ENCODE data around the gene LENG8. TPM values are rescaled to one million over a fixed set of nuclear protein-coding genes. Genes with fewer than 3 reads are reported as not detected.
A peak's percentile ranks its signal among the peaks of the same experiment; 100 is the strongest.

Gene LENG8
- total and polyA plus RNA-seq, 8 donors, result 37.4 to 464 (median 121) TPM

GRCh38 chr19:54420383-54421168, 28.4 kb upstream of the LENG8 start:
- 6 to 16% (median 11%) methylated on average over 24 to 37 of the region's 37 CpGs for WGBS, 5 donors
- Histone ChIP-seq H3K36me3 (no peaks in the 10 kb centered on the region), H3K9me3 (no peaks in the 10 kb centered on the region), H3K4me1 (peaks cover 0 to 31% (median 15%) of the 10 kb centered on the region in 4 donors), H3K27ac (peak overlapping the region in 2 of 5 donors; percentile 22 to 42), H3K27me3 (peaks cover 20 to 100% (median 67%) of the 10 kb centered on the region in 3 donors), H3K4me3 (no peak overlapping the region)
- intact Hi-C loops (cut with DNase I; ENCODE audit: low total_unique reads), result no loop called here
- no peak for TF ChIP-seq EP300 (IDR thresholded peaks at IDR 0.05)
- TF ChIP-seq POLR2A (IDR thresholded peaks at IDR 0.05), result no peak
- TF ChIP-seq, protein P1, sequence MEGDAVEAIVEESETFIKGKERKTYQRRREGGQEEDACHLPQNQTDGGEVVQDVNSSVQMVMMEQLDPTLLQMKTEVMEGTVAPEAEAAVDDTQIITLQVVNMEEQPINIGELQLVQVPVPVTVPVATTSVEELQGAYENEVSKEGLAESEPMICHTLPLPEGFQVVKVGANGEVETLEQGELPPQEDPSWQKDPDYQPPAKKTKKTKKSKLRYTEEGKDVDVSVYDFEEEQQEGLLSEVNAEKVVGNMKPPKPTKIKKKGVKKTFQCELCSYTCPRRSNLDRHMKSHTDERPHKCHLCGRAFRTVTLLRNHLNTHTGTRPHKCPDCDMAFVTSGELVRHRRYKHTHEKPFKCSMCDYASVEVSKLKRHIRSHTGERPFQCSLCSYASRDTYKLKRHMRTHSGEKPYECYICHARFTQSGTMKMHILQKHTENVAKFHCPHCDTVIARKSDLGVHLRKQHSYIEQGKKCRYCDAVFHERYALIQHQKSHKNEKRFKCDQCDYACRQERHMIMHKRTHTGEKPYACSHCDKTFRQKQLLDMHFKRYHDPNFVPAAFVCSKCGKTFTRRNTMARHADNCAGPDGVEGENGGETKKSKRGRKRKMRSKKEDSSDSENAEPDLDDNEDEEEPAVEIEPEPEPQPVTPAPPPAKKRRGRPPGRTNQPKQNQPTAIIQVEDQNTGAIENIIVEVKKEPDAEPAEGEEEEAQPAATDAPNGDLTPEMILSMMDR (IDR thresholded peaks at IDR 0.05), result no peak
- no peak for TF ChIP-seq POLR2AphosphoS5 (IDR thresholded peaks at IDR 0.05)
- DNase-seq, result peak in 1 of 2 donors; percentile 94

DNA sequence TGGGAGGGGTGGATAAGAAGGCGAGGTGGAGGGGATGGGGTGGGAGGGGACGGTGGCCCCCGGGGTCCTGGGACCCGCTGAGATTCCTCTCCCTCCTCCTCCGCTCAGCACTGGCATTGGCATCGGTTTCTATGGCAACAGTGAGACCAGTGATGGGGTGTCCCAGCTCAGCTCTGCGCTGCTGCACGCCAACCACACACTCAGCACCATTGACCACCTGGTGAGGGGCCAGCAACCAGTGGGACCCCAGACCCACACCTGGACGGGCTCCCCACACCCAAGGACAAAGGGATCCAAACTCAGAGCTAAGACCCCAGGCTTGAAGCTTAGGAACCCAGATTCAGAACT, 27.9 kb upstream of the LENG8 start:
- TF ChIP-seq POLR2A (IDR thresholded peaks at IDR 0.05), result no peak
- TF ChIP-seq EP300 (IDR thresholded peaks at IDR 0.05), result no peak
- TF ChIP-seq POLR2AphosphoS5 (IDR thresholded peaks at IDR 0.05), result no peak
- TF ChIP-seq, protein P1 (IDR thresholded peaks at IDR 0.05), result no peak
- Histone ChIP-seq H3K9me3 (no peaks in the 10 kb centered on the region), H3K4me1 (peaks cover 0 to 26% (median 14%) of the 10 kb centered on the region in 4 donors), H3K36me3 (no peaks in the 10 kb centered on the region), H3K4me3 (no peak overlapping the region), H3K27ac (peak overlapping the region in 1 of 5 donors; percentile 42), H3K27me3 (peaks cover 14 to 100% (median 67%) of the 10 kb centered on the region in 3 donors)
- DNase-seq, result no peak
- 28 to 36% (median 33%) methylated on average over 7 to 9 of the region's 9 CpGs for WGBS, 5 donors
- intact Hi-C loops (cut with DNase I; ENCODE audit: low total_unique reads), result no loop called here

DNA sequence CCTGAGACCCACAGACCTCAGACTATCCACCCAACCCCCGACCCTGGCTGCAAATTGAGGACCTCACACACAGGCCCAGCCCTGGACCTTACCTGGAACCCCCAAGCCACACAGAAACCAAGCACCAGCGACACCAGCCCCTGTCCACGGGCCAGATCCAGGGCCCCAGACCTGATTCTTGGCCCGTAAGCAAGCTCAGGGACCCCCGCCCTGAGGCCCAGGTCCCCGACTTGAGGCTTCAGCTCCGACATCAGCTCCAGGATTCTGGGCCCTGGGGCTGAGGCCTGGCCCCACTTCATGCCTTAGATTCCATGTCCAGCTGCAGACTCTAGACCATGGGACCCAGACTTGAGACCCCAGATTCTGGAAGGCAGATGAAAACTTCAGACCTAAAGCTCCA, 27.5 kb upstream of the LENG8 start:
- no peak overlapping the region for H3K4me3 ChIP-seq
- no peaks in the 10 kb centered on the region for H3K9me3 ChIP-seq
- intact Hi-C loops (cut with DNase I; ENCODE audit: low total_unique reads), result no loop called here
- TF ChIP-seq POLR2AphosphoS5 (IDR thresholded peaks at IDR 0.05), result no peak
- TF ChIP-seq POLR2A (IDR thresholded peaks at IDR 0.05), result no peak
- 74 to 83% (median 82%) methylated on average over 5 to 7 of the region's 7 CpGs for WGBS, 5 donors
- H3K27ac ChIP-seq, result peak overlapping the region in 1 of 5 donors; percentile 42
- peak in 1 of 2 donors; percentile 22 for DNase-seq
- no peaks in the 10 kb centered on the region for H3K36me3 ChIP-seq
- peaks cover 0 to 26% (median 14%) of the 10 kb centered on the region in 4 donors for H3K4me1 ChIP-seq
- H3K27me3 ChIP-seq, result peaks cover 13 to 100% (median 67%) of the 10 kb centered on the region in 3 donors

DNA sequence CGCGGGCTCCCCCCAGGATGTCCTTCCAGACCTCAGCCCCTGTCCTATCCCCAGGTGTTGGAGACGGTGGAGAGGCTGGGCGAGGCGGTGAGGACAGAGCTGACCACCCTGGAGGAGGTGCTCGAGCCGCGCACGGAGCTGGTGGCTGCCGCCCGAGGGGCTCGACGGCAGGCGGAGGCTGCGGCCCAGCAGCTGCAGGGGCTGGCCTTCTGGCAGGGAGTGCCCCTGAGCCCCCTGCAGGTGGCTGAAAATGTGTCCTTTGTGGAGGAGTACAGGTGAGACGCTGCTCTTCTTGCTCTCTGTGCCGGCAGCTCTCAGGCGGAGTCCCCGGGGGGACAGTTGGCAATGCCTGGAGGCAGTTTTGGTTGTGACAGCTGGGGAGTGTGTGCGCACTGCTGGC, 26.9 kb upstream of the LENG8 start:
- Histone ChIP-seq H3K36me3 (no peaks in the 10 kb centered on the region), H3K4me1 (peaks cover 0 to 26% (median 12%) of the 10 kb centered on the region in 4 donors), H3K27me3 (peaks cover 7 to 98% (median 61%) of the 10 kb centered on the region in 3 donors), H3K9me3 (no peaks in the 10 kb centered on the region), H3K27ac (no peak overlapping the region), H3K4me3 (no peak overlapping the region)
- no peak for DNase-seq
- intact Hi-C loops (cut with DNase I; ENCODE audit: low total_unique reads), result no loop called here
- TF ChIP-seq POLR2AphosphoS5 (IDR thresholded peaks at IDR 0.05) (no peak), EP300 (IDR thresholded peaks at IDR 0.05) (no peak)
- TF ChIP-seq, protein P1 (IDR thresholded peaks at IDR 0.05), result no peak
- 74 to 85% (median 79%) methylated on average over 5 to 20 of the region's 20 CpGs for WGBS, 5 donors

DNA sequence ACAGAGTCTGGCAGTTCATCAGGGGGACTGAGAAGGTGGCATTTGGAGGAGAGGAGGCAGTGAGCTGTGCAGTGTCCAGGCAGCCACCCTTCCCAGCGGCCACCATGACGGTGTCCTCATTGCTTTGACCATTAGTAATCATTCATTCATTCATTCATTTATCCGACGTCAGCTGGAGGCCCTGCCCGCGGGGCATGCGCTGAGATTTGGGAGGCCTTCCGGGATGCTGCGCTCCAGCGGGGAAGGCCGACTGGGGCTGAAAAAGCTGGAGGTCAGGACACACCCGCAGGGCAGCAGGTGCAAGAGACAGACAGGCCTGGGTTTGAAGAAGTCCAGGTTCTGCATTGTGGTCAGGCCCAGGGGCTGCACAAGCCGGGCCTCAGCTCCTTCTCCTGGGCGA, 24.8 kb upstream of the LENG8 start:
- intact Hi-C loops (cut with DNase I; ENCODE audit: low total_unique reads), result no loop called here
- H3K36me3 ChIP-seq, result no peaks in the 10 kb centered on the region
- H3K27ac ChIP-seq, result no peak overlapping the region
- H3K4me3 ChIP-seq, result no peak overlapping the region
- no peak for DNase-seq
- WGBS, 5 donors, result 79 to 91% (median 87%) methylated on average over 12 to 14 of the region's 14 CpGs
- peaks cover 3 to 97% (median 47%) of the 10 kb centered on the region in 3 donors for H3K27me3 ChIP-seq
- peaks cover 0 to 11% (median 10%) of the 10 kb centered on the region in 4 donors for H3K4me1 ChIP-seq
- TF ChIP-seq POLR2AphosphoS5 (IDR thresholded peaks at IDR 0.05), result no peak
- TF ChIP-seq, protein P1 (IDR thresholded peaks at IDR 0.05), result no peak
- TF ChIP-seq EP300 (IDR thresholded peaks at IDR 0.05), result no peak
- TF ChIP-seq POLR2A (IDR thresholded peaks at IDR 0.05), result no peak
- no peaks in the 10 kb centered on the region for H3K9me3 ChIP-seq

All from stomach (tissue), 9 donors.